HCT116 (cell line): ENCODE data around the gene ACSM6. TPM values are rescaled to one million over a fixed set of nuclear protein-coding genes. Genes with fewer than 3 reads are reported as not detected.

Experiments used
- ATAC-seq: fragments of 200-7000 bp; cut with Tn5 transposase; 2 replicates; pipeline ENCODE4 v1.9.1; 2020; ENCODE audit warnings: mild to moderate bottlenecking, moderate library complexity
- BruUV-seq: library from RNA; stranded (reverse); fragments of 400-500 nt; replicated peaks from 2 replicates; lab custom pipeline; 2021; lab: Mats Ljungman, UMichigan
- CTCF ChIA-PET: fragments of 300-600 bp; sonication (Branson Sonifier 250); formaldehyde crosslinking; loops from one replicate; lab custom pipeline; 2021; ENCODE audit warnings: antibody characterized with exemption; lab: Charles Lee
- POLR2A ChIA-PET: fragments of 300-600, 350-600 bp; sonication (Branson Sonifier 250); formaldehyde crosslinking; loops from one replicate; lab custom pipeline; 2021; ENCODE audit warnings: antibody characterized with exemption; lab: Charles Lee
- RAD21 ChIA-PET, 2 experiments: fragments of 300-600 bp; sonication (Branson Sonifier 250); formaldehyde crosslinking; loops; one replicate each; lab custom pipeline; 2023; ENCODE audit warnings: low total read pairs in 2 of 2; ENCODE audit not compliant: uncharacterized antibody in 2 of 2, unreplicated experiment in 2 of 2, low non-redundant PET in 1 of 2; lab: Charles Lee
- DNase-seq: peaks from one replicate; pipeline ENCODE4 v3.0.0-alpha.2; 2010; ENCODE audit warnings: low read depth, low spot score
- H2AFZ ChIP-seq: fragments of 200-600 bp; shearing (Covaris generic), sonication (generic); 2 replicates; pipeline ENCODE4 v1.6.1; 2017; ENCODE audit warnings: low read depth, mixed run types, mixed read lengths, antibody characterized with exemption, low read length; ENCODE audit not compliant: poor library complexity, severe bottlenecking
- H3K27ac ChIP-seq: 2 replicates; pipeline ENCODE4 v1.5.1; 2012; ENCODE audit warnings: low read depth, low read length
- H3K27me3 ChIP-seq: fragments of 200-600 bp; sonication (generic); 2 replicates; pipeline ENCODE4 v1.6.1; 2016; ENCODE audit warnings: mixed run types, low read length, mixed read lengths; ENCODE audit not compliant: insufficient read depth
- H3K36me3 ChIP-seq, 2 experiments: fragments of 200-500 bp in 1 of 2; fragments of 200-600 bp in 1 of 2; sonication (Bioruptor generic) in 1 of 2; sonication (generic) in 1 of 2; 2 replicates each; pipeline versions ENCODE4 v1.5.1 to v1.6.1; 2014 to 2016; ENCODE audit warnings: low read length in 2 of 2, inconsistent platforms in 1 of 2, mixed read lengths in 1 of 2, mixed run types in 1 of 2; ENCODE audit not compliant: insufficient read depth in 2 of 2, control insufficient read depth in 1 of 2
- H3K4me1 ChIP-seq, 2 experiments: fragments of 200-600 bp in 1 of 2; sonication (generic) in 1 of 2; 2 replicates each; pipeline versions ENCODE4 v1.5.1 to v1.6.1; 2012 to 2017; ENCODE audit warnings: low read length in 2 of 2, inconsistent platforms in 1 of 2, mild to moderate bottlenecking in 1 of 2, mixed read lengths in 1 of 2, mixed run types in 1 of 2, moderate library complexity in 1 of 2; ENCODE audit not compliant: insufficient read depth in 2 of 2, control insufficient read depth in 1 of 2
- H3K4me2 ChIP-seq: fragments of 200-600 bp; sonication (generic); 2 replicates; pipeline ENCODE4 v1.6.1; 2017; ENCODE audit warnings: mixed run types, low read length, mixed read lengths
- H3K4me3 ChIP-seq, 2 experiments: fragments of 200-600 bp in 1 of 2; sonication (generic) in 1 of 2; replicated peaks in 1 of 2; 2 replicates each; pipeline ENCODE4 v1.5.1; 2011 to 2016; ENCODE audit warnings: low read length in 2 of 2, control low read depth in 1 of 2, low read depth in 1 of 2, mild to moderate bottlenecking in 1 of 2, mixed read lengths in 1 of 2, mixed run types in 1 of 2
- H3K79me2 ChIP-seq: fragments of 200-600 bp; sonication (generic); 2 replicates; pipeline ENCODE4 v1.6.1; 2017; ENCODE audit warnings: mild to moderate bottlenecking, mixed run types, low read length, moderate library complexity, mixed read lengths; ENCODE audit not compliant: insufficient read depth
- H3K9ac ChIP-seq: fragments of 200-600 bp; sonication (generic); 2 replicates; pipeline ENCODE4 v1.6.1; 2016; ENCODE audit warnings: low read length, mixed read lengths
- H3K9me2 ChIP-seq: fragments of 200-600 bp; sonication (generic), shearing (Covaris generic); 2 replicates; pipeline ENCODE4 v1.6.1; 2017; ENCODE audit warnings: mixed run types, mild to moderate bottlenecking, moderate library complexity; ENCODE audit not compliant: insufficient read depth
- H3K9me3 ChIP-seq, 2 experiments: fragments of 200-500 bp in 1 of 2; fragments of 200-600 bp in 1 of 2; sonication (Bioruptor generic) in 1 of 2; sonication (generic) in 1 of 2; 2 replicates each; pipeline ENCODE4 v1.6.1; 2014 to 2017; ENCODE audit warnings: low read length in 2 of 2, mixed read lengths in 2 of 2, inconsistent platforms in 1 of 2, low read depth in 1 of 2, mild to moderate bottlenecking in 1 of 2, mixed run types in 1 of 2, moderate library complexity in 1 of 2; ENCODE audit not compliant: control insufficient read depth in 1 of 2, insufficient read depth in 1 of 2
- H4K20me1 ChIP-seq: fragments of 200-600 bp; sonication (generic), shearing (Covaris generic); 2 replicates; pipeline ENCODE4 v1.6.1; 2017; ENCODE audit warnings: mixed run types, mild to moderate bottlenecking, moderate library complexity; ENCODE audit not compliant: insufficient read depth
- CEBPB ChIP-seq: IDR thresholded peaks from 2 replicates; pipeline ENCODE4 v1.6.1; 2012; ENCODE audit warnings: low read depth
- EGR1 ChIP-seq: IDR thresholded peaks from 2 replicates; pipeline ENCODE4 v1.6.1; 2012; ENCODE audit warnings: low read depth
- FOSL1 ChIP-seq: IDR thresholded peaks from 2 replicates; pipeline ENCODE4 v1.6.1; 2012; ENCODE audit warnings: low read depth
- JUND ChIP-seq: IDR thresholded peaks from 2 replicates; pipeline ENCODE4 v1.6.1; 2012
- POLR2A ChIP-seq: IDR thresholded peaks from 2 replicates; pipeline ENCODE4 v1.7.0; 2011; ENCODE audit warnings: borderline replicate concordance; ENCODE audit not compliant: insufficient read depth, insufficient read length; ENCODE audit errors: extremely low read depth
- POLR2AphosphoS5 ChIP-seq: IDR thresholded peaks from 2 replicates; pipeline ENCODE4 v1.6.1; 2011; ENCODE audit warnings: mild to moderate bottlenecking, low read depth, low read length, moderate library complexity
- SP1 ChIP-seq: IDR thresholded peaks from 2 replicates; pipeline ENCODE4 v1.6.1; 2012; ENCODE audit warnings: low read depth
- ZFX ChIP-seq: fragments of 450-650 bp; IDR thresholded peaks from 2 replicates; pipeline ENCODE4 v1.6.1; 2017
- intact Hi-C: fragments of 100-400 bp; cut with micrococcal nuclease; formaldehyde crosslinking; loops from 2 replicates; pipeline ENCODE4 v1.10.0; 2022
- total RNA-seq: library from RNA; stranded (reverse); gene quantifications from one replicate; pipeline ENCODE4 v1.2.1, GENCODE V29; 2021; ENCODE audit not compliant: unreplicated experiment
- TF ChIP-seq, protein P1 (sequence below): IDR thresholded peaks from 2 replicates; pipeline ENCODE4 v1.6.1; 2012

Gene ACSM6
- total RNA-seq, 1 experiment from 2014 or later: not detected

DNA sequence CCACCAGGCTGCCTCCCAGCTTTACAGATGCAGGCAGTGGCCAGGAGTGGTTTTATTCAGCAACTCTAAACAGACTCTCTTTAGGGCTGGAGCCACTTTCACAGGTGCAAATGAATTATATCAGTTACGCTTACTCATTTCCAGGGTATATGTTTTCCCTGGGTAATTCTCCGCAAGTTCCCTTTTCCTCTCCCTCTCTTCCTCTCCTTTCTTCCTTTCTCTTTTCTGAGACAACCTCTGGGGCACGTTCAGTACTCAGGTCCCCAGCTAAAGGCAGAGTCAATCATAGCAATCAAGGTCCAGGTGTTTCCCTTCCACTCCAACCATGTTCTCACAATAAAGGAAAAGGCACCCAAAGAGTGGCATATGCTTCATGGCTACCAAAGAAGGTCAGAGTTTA is 55.4 kb downstream of the ACSM6 start:
- ATAC-seq (no peak), DNase-seq (no peak)
- ChIA-PET POLR2A (no interaction called here), CTCF (interaction anchor here (1.2 kb wide), 1 partner anchor 114 kb away, joined by 5 read pairs; no protein-coding TSS in a partner anchor), RAD21 (no interaction called here)
- Histone ChIP-seq H3K4me1 (peaks cover 0 to 15% of the 10 kb centered on the region in 2 experiments; a peak in 1 of 4 replicates), H3K27ac (no peak overlapping the region), H3K4me3 (no peak overlapping the region), H2AFZ (no peak overlapping the region), H3K9me3 (no peaks in the 10 kb centered on the region), H3K27me3 (no peaks in the 10 kb centered on the region), H3K9me2 (no peaks in the 10 kb centered on the region), H3K4me2 (no peak overlapping the region), H3K9ac (no peak overlapping the region), H4K20me1 (no peaks in the 10 kb centered on the region), H3K36me3 (0 out of 4 replicates have a peak, but pooled peaks cover 5 to 6% of the 10 kb centered on the region in 2 experiments), H3K79me2 (0 out of 2 replicates have a peak, but pooled peaks cover 17% of the 10 kb centered on the region)
- BruUV-seq: no TSS peak
- intact Hi-C loops: no loop called here
- no peak for TF ChIP-seq SP1
- no peak for TF ChIP-seq POLR2AphosphoS5
- TF ChIP-seq FOSL1: no peak
- no peak for TF ChIP-seq EGR1

DNA sequence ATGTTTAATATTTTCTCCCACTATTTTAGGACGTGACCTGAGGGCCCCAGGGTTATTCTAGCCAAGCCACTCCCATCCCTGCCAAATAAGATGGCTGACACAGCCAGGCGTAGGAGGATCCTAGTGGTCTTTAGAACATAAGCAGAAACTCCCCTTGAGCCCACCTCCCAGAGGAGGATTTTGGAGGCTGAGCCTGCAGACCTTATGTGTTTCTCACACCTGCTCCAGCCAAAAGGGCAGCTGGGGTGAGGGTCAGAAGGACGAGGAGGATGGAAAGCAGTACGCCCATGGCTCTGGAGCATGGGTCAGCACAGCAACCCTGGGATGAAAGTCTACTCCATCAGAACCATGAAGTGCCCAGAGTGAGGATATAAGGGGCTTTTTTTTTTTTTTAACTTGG is 56.8 kb downstream of the ACSM6 start:
- RAD21 ChIA-PET: no interaction called here
- Histone ChIP-seq H3K4me2 (no peak overlapping the region), H2AFZ (no peak overlapping the region), H3K9me2 (no peaks in the 10 kb centered on the region), H3K27me3 (no peaks in the 10 kb centered on the region), H3K36me3 (0 out of 4 replicates have a peak, but pooled peaks cover 0 to 5% of the 10 kb centered on the region in 2 experiments), H3K9me3 (no peaks in the 10 kb centered on the region), H3K4me3 (no peak overlapping the region), H3K79me2 (0 out of 2 replicates have a peak, but pooled peaks cover 19% of the 10 kb centered on the region), H3K4me1 (peaks cover 0 to 15% of the 10 kb centered on the region in 2 experiments; a peak in 1 of 4 replicates), H4K20me1 (no peaks in the 10 kb centered on the region), H3K9ac (no peak overlapping the region), H3K27ac (no peak overlapping the region)
- ATAC-seq: no peak
- BruUV-seq: no TSS peak
- intact Hi-C loops: no loop called here
- TF ChIP-seq POLR2A: no peak
- no peak for TF ChIP-seq ZFX
- TF ChIP-seq JUND: no peak
- TF ChIP-seq, protein P1, sequence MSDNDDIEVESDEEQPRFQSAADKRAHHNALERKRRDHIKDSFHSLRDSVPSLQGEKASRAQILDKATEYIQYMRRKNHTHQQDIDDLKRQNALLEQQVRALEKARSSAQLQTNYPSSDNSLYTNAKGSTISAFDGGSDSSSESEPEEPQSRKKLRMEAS: no peak
- no peak for TF ChIP-seq CEBPB
- POLR2A ChIA-PET: no interaction called here
- no peak for DNase-seq
- CTCF ChIA-PET: no interaction called here
